ENCODE measurements around the gene CSTF2.
"Not testable (repeated sequence)": the region's sequence is repeated elsewhere in the genome, so short reads cannot be mapped to it uniquely, and the experiment has no call there.

The CSTF2 gene, protein sequence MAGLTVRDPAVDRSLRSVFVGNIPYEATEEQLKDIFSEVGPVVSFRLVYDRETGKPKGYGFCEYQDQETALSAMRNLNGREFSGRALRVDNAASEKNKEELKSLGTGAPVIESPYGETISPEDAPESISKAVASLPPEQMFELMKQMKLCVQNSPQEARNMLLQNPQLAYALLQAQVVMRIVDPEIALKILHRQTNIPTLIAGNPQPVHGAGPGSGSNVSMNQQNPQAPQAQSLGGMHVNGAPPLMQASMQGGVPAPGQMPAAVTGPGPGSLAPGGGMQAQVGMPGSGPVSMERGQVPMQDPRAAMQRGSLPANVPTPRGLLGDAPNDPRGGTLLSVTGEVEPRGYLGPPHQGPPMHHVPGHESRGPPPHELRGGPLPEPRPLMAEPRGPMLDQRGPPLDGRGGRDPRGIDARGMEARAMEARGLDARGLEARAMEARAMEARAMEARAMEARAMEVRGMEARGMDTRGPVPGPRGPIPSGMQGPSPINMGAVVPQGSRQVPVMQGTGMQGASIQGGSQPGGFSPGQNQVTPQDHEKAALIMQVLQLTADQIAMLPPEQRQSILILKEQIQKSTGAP

DNA sequence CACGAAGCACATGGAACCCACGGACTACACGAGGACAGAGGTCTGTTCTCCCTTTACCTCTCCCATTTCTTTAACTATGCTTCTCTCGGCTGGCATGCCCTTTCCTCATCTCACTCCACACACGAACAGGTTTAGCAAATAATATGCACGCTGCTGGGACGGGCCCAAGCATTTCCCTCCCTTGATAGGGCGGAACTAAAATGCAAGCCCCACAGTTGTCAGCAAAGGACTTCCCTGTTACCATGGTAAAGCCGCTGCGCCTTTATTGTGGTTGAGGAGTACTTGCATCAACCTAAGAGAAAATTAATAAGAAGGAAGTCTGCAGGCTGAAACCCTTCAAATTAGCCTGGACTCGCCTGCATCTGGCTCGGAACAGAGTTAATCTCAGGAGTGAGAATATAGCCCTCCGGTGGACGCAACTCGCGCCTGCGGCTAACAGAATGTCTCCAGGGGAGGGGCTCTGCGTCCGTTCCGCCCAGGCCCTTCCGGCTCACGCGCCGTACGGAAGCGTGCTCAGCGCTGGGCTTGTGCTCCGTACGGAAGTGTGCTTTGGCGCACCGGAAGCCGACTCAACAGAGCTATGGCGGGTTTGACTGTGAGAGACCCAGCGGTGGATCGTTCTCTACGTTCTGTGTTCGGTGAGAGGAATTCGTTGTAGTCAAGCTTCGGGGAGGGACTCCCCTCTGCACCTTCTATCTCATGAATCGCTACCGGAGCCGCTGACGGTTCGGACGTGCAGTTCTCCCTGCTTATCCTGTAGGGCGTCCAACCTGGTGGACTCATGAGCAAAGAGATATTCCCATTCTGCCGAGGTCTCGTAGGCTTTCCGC, at the start of gene CSTF2:
Gene CSTF2, plus strand, starts transcription at position 555 of the 830 bp plus-strand sequence. Its CDS starts 26 bp downstream, at position 581.
- peak; percentile 84 for DNase-seq (ENCODE audit: low spot score)

DNA sequence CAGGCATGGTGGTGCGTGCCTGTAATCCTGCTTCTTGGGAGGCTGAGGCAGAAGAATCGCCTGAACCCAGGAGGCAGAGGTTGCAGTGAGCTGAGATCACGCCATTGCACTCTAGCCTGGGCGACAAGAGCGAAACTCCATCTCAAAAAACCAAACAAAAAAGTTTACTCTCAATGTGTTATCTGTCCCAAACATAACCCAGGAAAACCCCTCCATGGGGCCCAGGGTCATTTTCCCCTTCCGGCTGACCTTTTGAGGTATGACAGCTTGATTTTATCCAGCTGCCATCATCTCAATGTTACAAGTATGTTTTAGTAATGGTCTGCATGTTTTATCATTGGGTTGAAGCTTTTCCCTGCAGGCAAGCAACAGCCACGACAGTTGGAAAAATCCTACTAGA, 23.8 kb upstream of the CSTF2 start:
- DNase-seq (ENCODE audit: low spot score) = not testable (repeated sequence)

DNA sequence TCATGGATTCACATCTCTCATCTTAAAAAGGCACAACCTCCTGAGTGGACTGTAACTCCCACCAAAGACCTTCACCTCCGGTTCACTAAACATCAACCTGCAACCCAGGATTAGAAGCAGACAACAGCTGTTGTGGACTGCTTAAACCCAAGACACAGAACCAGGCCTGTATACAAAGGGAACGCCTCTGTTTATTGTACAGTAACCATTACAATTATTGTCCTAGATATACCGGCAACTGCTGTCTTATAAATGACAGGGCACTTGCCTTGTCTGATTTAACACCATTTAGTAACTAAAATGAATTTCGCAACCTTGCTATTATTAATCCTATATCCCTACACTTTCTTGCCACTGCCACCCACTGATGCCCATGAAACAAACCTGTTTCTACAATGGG, 22.8 kb upstream of the CSTF2 start:
- DNase-seq (ENCODE audit: low spot score) = no peak

DNA sequence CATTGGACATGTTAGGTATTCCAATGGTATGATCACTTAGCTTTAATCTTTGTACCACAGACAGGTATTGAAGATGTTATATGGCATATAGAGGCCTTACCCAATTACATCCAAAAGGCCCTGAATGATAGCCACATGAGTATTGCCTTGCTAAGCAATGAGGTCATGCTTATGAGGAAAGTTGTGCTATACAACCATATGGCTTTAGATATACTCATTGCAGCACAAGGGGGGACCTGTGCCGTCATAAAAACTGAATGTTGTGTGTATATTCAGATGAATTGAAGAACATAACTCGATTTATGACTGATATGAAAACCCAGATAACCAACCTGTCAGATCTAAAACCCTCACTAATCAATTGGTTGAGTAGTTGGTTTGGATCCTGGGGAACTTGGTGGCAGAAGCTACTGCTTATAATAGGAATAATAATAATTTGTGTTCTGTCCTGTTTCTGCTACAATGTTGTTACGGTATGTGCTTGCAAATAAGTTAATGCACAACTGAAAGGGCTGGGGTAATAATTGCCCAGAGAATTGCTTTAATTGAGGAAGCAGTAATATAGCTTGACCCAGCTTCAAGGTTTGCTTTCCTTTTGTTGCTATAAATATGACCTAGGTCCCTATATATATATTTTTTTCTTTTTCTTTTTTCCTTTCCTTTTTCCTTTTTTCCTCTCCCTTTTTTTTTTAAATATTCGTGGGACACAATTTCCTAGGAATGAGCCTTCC, 21.5 kb upstream of the CSTF2 start:
- DNase-seq (ENCODE audit: low spot score) = no peak

DNA sequence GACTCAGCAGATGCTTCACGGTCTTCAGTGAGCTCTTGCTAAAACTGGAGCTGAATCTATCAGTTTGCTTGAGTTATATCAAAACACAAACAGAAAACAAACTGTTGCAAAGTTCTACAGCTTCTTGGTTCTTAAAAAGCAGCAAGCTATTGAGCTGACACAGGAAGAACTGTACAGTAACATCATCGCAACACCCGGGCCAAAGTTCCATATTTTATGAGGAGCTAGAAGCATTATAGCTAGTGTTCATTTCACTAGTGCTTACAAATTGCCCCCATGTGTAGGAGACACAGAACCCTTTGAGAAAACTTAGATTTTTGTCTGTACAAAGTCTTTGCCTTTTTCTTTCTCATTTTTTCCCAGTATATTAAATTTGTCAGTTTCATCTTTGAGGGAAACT, 17.3 kb upstream of the CSTF2 start:
- no peak for DNase-seq (ENCODE audit: low spot score)

DNA sequence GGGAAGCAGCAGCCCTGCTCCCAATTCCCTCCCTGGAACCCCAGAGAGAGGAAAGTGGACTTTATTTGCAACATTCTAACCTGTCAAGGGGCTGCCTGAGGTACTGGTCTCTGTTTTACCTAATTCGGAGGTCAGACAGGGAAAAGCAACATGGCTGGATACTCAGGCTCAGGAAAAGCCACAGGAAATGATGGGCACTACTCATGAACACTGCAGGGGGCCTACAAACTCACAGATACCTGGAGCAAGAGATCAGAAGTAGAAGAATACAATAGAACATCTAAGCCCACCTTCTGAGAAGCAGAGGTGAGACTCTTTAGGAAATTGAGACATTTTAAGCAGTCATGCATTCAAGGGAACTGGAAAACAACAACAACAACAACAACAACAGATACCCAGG, 15.4 kb upstream of the CSTF2 start:
- DNase-seq (ENCODE audit: low spot score) = no peak

DNA sequence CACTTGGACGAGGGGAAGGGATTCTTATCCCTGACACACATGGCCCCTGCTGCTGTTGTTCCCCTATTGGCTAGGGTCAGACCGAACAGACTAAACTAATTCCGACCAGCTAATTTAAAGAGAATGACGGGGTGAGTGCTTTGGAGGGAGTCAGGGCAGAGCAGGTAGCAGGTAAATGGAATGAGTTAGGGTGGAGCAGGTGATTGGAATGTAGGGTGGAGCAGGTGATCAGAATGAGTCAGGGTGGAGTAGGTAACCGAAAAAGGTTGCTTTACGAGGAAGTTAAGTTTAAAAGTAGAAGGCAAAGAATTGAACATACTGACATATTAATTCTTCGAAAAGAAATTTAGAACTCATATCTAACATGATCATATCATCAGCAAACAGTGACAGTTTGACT, 11.9 kb upstream of the CSTF2 start:
- not testable (repeated sequence) for DNase-seq (ENCODE audit: low spot score)

DNA sequence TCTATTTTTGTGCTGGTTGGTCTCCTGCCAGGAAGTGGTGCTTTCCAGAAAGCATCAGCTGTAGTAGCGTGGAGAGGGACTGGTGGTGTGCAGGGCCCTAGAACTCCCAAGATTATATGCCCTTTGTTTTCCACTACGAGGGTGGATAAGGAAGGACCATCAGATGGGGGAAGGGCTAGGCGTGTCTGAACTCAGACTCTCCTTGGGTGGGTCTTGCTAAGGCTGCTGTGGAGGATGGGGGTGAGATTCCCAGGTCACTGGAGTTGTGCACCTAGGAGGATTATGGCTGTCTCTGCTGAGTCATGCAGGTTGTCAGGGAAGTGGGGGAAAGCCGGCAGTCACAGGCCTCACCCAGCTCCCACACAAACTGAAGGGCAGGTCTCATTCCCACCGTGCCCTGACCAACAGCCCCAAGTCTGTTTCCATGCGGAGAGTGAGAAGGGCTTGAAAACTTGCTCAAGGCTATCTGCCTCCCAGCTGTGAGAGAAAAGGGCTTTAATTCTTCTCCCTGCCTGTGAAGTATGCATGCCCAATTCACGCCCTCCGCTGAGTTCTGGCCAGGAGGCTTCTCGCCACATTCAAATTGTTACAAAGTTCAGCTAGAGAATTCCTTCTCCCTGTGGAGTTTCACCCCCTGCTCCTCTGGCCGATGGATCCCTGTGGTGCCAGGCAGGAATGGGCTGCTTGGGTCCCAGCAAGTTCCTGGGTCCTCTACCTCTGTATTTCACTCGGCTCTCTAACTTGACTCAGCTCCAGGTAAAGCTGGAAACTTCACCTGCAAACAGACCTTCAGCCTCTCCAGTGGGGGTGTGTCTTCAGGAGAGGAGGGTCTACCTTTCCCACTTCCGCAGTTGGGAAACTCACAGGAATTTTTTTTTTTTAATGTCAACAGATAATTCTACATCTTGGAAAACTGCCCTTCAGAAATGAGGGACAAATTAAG, 7.7 kb upstream of the CSTF2 start:
- no peak for DNase-seq (ENCODE audit: low spot score)

DNA sequence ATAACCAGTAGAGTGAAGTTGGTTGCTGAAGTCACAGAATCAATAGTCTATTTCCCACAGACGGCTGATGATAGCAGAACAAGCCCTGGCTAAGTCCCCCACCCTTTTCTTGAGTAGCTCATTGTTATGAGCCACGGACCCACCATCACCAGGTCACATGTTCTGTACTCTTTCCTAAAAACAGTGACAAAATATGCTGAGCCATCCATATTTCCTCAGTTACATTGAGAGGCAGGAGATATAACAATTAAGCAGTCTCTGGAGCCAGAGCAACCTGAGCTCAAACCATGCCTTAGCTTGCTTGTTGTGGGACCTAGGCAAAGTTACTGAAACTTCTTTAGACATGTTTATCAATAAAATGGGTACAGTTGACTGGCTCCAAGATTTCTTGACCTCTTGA, 2.9 kb upstream of the CSTF2 start:
- no peak for DNase-seq (ENCODE audit: low spot score)

DNA sequence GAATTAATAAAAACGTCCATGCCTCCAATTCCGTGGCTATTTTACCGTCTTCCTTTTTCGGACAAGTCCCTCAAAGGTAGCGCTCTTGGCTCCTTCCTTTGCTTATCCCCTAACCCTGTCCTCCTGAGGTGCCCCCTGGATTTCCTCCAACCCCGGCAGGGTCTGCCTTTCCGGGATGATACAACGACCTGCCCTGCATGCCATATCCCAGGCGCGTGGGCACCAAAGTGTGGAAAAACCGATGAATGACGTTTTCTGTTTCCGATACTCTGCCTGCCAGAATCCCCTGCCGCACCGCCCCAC, 706 bp upstream of the CSTF2 start:
- no peak for DNase-seq (ENCODE audit: low spot score)

DNA sequence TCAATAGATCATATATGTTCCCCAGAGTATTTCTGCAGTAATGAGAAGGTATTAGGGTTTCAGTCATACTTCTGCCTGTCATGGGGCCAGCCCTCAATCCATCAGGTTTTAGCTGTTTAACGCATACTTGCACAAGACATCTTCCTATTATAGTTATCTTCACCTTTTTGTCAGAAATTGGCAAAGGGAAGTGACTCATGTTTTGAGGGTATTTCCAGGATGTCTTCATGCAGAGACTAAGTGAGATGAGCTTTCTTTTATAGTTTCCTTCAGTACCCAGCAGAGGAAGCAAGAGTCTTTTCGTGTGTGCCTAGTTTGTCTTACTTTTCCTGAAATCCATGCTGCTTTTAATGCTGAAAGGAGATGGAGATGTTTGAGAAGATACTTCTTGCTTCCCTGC, 9.5 kb downstream of the CSTF2 start:
- no peak for DNase-seq (ENCODE audit: low spot score)

DNA sequence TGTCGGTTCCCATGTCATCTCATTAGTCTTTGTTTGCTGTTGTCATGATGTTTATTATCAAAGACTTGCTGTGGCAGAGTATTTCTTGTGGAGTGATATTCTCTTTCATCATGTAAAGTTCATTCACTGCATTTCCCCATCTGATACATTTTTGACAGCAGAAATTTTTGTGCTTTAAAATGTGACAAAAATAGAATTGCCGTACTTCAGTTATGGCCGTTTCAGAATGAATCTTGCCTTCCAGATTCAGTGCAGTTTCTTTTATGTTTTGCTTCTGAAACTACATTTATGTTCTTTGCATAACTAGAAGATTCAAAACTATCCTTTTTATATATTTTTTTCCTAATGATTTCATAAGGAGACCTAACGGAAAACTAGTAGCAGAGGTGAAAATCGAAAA, 10.0 kb downstream of the CSTF2 start:
- no peak for DNase-seq (ENCODE audit: low spot score)

DNA sequence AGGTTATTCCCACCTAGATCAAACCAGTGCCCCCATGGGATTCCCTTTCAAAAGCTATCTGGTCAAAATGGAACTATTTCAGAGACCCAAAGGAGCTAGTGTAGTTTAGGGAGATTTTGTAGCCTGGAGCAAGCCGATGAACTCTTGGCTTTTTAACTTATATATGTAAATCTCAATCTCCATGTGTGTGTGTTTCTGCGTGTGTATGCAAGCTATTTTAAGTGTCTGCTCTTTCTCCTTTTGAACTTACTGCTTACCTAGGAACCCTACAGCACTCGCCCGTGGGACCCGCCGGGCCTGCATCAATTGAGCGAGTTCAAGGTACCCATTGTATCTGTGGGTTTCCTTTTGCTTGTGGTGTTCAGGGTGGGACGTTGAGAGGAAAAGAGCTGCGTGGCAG, 10.4 kb downstream of the CSTF2 start:
- DNase-seq (ENCODE audit: low spot score) = no peak

DNA sequence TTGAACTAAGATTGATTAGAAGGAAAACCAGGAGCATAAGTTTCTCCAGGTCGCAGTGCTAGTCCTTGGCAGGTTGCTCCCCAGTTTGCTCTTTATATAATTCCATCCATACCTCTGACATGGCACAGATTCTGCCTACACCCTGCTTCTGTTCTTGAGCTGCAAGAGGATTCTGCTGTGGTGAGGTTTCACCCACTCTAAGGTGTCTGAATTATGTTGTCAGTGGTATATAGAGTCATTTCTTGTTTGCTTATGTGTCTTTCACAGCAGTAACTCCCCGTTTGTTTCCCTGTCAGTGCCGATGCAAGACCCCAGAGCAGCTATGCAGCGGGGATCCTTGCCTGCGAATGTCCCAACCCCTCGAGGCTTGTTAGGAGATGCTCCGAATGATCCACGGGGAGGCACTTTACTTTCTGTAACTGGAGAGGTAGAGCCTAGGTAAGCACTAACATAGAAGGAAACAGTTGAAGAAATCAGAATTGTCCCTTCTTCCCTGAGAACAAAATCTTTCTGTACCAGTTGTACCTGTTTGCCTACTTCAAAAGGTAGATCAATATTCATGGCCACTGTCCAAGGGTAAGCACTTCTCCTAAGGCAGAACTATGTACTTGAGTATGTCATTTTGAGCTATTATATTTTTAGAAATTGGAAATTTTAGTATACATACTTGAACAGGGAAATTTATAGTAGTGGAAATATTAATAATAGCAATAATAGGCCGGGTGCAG, 11.2 kb downstream of the CSTF2 start:
- DNase-seq (ENCODE audit: low spot score) = no peak

DNA sequence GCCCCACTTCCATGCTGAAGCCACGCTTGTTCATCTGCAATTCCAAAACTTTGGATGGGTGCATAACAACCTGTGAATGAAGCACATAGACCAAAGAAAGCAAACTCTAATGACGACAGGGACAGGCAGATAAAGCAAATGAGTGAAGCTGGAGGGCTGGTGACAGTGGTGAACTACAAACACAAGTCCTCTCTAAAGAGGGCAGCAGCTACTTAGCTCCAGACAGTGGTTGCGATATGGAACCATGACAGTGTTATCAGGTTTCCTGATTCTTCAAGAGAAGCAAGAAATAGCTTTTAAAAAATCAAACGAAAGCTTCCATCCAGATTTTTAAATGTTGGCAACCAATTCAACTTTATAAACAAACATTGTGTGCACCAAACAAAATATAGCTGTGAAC, 30.1 kb downstream of the CSTF2 start:
- no peak for DNase-seq (ENCODE audit: low spot score)

DNA sequence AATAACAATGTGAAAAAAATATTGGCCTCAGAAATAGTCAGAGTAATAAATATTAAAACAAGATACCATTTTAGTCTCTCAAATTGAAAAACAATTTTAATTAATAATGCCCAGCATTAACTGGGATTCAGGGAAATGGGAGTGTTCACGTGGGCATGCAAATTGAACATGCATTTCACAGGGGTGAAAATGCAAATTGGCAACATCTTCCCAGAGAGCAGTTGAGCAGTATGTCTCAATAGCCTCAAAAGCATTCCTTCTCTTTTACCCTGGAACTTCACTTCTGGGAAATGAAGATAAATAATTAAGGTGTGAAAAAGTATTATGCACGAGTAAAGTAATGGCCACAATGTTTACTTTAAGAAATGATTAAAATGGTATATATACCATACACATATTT, 32.6 kb downstream of the CSTF2 start:
- DNase-seq (ENCODE audit: low spot score) = no peak

DNA sequence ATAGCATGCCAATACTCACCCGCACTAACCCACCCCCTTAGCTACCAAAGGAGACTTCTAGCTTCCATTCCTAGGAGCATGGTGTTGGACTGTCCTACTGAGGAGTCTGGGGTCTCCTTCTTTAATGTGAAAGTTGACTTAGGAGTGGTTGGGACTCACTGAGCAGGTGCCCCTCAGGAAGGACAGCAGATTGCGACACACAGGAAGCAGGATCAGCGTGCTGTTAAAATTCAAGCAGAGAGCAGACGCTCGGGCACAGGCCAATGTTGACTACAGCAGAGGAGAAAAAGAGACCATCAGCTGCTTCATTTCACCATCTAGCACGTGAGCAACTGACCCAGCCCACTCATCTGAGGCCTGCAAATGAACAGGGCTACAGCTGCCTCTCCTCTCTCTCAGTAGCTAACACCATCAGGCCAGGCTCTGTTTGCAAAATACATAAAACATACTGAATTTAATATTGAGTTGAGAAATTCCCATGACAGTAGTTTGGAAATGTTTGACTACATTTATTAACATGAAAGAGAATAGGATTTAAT, 43.2 kb downstream of the CSTF2 start:
- no peak for DNase-seq (ENCODE audit: low spot score)

DNA sequence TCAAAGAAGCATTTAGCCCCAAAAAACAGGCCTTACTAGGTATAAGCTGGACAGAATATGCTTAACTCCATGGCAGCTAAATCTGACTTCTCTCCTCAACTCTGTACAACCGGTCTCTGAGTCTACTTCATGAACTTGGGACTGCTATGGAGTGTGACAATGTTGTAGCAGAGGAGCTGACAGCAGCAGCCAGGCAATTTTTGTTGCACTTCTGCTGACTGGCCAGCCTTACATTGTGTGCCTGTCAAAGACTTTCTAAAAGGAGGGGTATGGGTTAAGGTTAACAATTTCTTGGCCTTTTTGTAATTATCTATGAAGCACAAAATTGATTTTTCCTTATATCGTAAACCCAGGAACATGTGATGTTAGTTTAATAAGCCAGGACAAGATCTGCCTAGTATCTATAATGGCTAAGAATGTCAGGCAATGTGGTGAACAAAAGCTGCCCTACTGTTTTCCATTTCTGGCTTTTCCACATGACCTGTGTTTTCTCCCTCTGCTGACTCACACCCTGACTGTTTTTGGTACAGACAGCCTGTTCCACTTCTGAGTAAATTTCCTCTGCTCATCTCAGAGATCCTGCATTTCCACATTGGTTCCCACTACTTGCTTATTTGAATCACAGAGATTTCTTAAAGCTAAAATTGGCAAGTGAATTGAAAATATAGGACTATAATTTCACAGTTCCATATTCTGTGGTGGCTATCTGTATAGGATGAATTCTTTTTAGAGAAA, 44.6 kb downstream of the CSTF2 start:
- peak; percentile 7 for DNase-seq (ENCODE audit: low spot score)

DNA sequence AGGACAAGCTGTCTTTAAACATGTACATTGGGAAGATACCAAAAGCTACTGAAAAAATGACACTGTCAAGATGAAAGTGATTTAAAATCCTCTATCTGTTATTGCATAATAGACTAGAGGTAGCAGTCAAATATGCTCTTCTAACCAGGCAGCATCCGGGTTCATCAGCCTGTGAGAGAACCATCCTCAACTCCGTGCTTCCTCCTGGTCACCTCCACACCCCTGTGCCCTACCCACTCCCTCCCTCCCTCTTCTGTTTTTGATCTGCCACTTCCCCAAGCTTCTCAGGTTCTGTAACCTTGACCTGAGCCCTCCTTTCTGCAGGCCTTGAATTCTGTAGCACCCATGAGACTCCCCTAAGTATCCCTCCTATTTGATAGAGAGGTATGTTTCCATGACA, 48.1 kb downstream of the CSTF2 start:
- no peak for DNase-seq (ENCODE audit: low spot score)

DNA sequence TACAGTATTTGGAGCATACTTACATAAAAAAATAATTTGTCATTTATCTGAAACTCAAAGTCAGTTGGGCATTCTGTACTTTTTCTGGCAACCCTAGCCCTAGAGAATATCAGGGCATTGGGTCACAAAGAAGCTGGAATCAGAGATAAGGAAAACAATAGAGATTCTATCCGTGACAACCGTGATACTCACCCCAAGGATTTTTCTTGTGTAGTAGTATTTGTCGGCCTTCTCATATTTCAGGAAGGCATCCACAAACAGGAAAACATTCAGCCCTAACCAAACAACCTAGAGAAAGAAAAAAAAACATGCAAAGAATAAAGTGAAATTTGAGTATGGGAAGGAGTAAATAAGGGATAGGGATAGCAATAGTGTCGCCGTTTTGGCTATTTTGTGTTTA, 50.3 kb downstream of the CSTF2 start:
- no peak for DNase-seq (ENCODE audit: low spot score)

Data from cerebellar cortex (tissue), 1 donor.